ENCODE results near the gene UTF1.
A peak's percentile ranks its signal among the peaks of the same experiment; 100 is the strongest.

Gene UTF1

GRCh38 chr10:133272301-133272963 lies 42.4 kb downstream of the UTF1 start:
- Histone ChIP-seq H2AFZ (ENCODE audit: insufficient read depth, low read length, poor library complexity) (no peak overlapping the region), H3K79me1 (ENCODE audit: low read length) (peaks cover 14% of the 10 kb centered on the region), H2AK5ac (ENCODE audit: low read length) (no peak overlapping the region), H3K9me3 (ENCODE audit: insufficient read depth, low read depth, low read length) (no peaks in the 10 kb centered on the region), H3K23ac (ENCODE audit: low read length) (no peak overlapping the region), H3K18ac (ENCODE audit: low read length) (no peak overlapping the region), H2BK5ac (ENCODE audit: low read depth, low read length, poor library complexity) (no peak overlapping the region), H2BK12ac (ENCODE audit: low read length) (no peak overlapping the region), H3K14ac (ENCODE audit: low read length) (no peak overlapping the region), H4K12ac (ENCODE audit: low read depth, low read length) (no peak overlapping the region), H4K8ac (ENCODE audit: low read depth, low read length) (no peak overlapping the region), H3K27me3 (ENCODE audit: insufficient read depth, low read length) (no peaks in the 10 kb centered on the region), H2BK120ac (ENCODE audit: insufficient read depth, low read length, poor library complexity) (no peak overlapping the region), H3K4me2 (ENCODE audit: low read length) (no peak overlapping the region), H3K4me3 (ENCODE audit: low read depth, low read length) (no peak overlapping the region), H4K91ac (ENCODE audit: low read depth, low read length) (no peak overlapping the region), H3K79me2 (ENCODE audit: control insufficient read depth, insufficient read depth, low read length, poor library complexity) (peaks cover 3% of the 10 kb centered on the region), H3K4me1 (ENCODE audit: control insufficient read depth in 1 of 2, insufficient read depth in 2 of 2, low read length in 2 of 2) (peaks cover 16 to 18% of the 10 kb centered on the region in 2 experiments), H3K36me3 (ENCODE audit: control insufficient read depth in 1 of 2, insufficient read depth in 2 of 2, low read length in 2 of 2) (peaks cover 10 to 14% of the 10 kb centered on the region in 2 experiments), H3K4ac (ENCODE audit: low read depth, low read length) (no peak overlapping the region), H3K9ac (ENCODE audit: low read length) (no peak overlapping the region), H3K27ac (ENCODE audit: low read depth, low read length) (no peak overlapping the region)
- DNase-seq, result no peak
- no CpG with 5 or more reads among the region's 29 CpGs for WGBS (ENCODE audit: extremely low coverage, insufficient coverage, insufficient read length)

- no peak overlapping the region for H4K12ac ChIP-seq (ENCODE audit: low read depth, low read length)
- H4K91ac ChIP-seq (ENCODE audit: low read depth, low read length), result no peak overlapping the region
- no peak overlapping the region for H2BK5ac ChIP-seq (ENCODE audit: low read depth, low read length, poor library complexity)
- H3K27me3 ChIP-seq (ENCODE audit: insufficient read depth, low read length), result no peaks in the 10 kb centered on the region
- no CpG with 5 or more reads among the region's 25 CpGs for WGBS (ENCODE audit: extremely low coverage, insufficient coverage, insufficient read length)
- H3K27ac ChIP-seq (ENCODE audit: low read depth, low read length), result no peak overlapping the region
- no peaks in the 10 kb centered on the region for H3K9me3 ChIP-seq (ENCODE audit: insufficient read depth, low read depth, low read length)
- H3K4me2 ChIP-seq (ENCODE audit: low read length), result no peak overlapping the region
- no peak overlapping the region for H2AFZ ChIP-seq (ENCODE audit: insufficient read depth, low read length, poor library complexity)
- H3K4me1 ChIP-seq (ENCODE audit: control insufficient read depth in 1 of 2, insufficient read depth in 2 of 2, low read length in 2 of 2), result peaks cover 22 to 24% of the 10 kb centered on the region in 2 experiments
- no peak for DNase-seq
- H2BK12ac ChIP-seq (ENCODE audit: low read length), result no peak overlapping the region
- H3K79me2 ChIP-seq (ENCODE audit: control insufficient read depth, insufficient read depth, low read length, poor library complexity), result peaks cover 3% of the 10 kb centered on the region
- H3K4me3 ChIP-seq (ENCODE audit: low read depth, low read length), result no peak overlapping the region
- H2AK5ac ChIP-seq (ENCODE audit: low read length), result no peak overlapping the region
- no peak overlapping the region for H3K18ac ChIP-seq (ENCODE audit: low read length)
- H2BK120ac ChIP-seq (ENCODE audit: insufficient read depth, low read length, poor library complexity), result no peak overlapping the region
- H3K14ac ChIP-seq (ENCODE audit: low read length), result no peak overlapping the region
- H3K9ac ChIP-seq (ENCODE audit: low read length), result no peak overlapping the region
- H3K4ac ChIP-seq (ENCODE audit: low read depth, low read length), result no peak overlapping the region
- H4K8ac ChIP-seq (ENCODE audit: low read depth, low read length), result no peak overlapping the region
- peaks cover 18% of the 10 kb centered on the region for H3K79me1 ChIP-seq (ENCODE audit: low read length)
- H3K23ac ChIP-seq (ENCODE audit: low read length), result no peak overlapping the region
- H3K36me3 ChIP-seq (ENCODE audit: control insufficient read depth in 1 of 2, insufficient read depth in 2 of 2, low read length in 2 of 2), result peaks cover 10 to 14% of the 10 kb centered on the region in 2 experiments
These were observed 43.0 kb downstream of the UTF1 start for GRCh38 chr10:133272964-133273420.

- no peak overlapping the region for H2BK120ac ChIP-seq (ENCODE audit: insufficient read depth, low read length, poor library complexity)
- no peak overlapping the region for H3K23ac ChIP-seq (ENCODE audit: low read length)
- H3K4me1 ChIP-seq (ENCODE audit: control insufficient read depth in 1 of 2, insufficient read depth in 2 of 2, low read length in 2 of 2), result peaks cover 25 to 28% of the 10 kb centered on the region in 2 experiments
- no peaks in the 10 kb centered on the region for H3K9me3 ChIP-seq (ENCODE audit: insufficient read depth, low read depth, low read length)
- peaks cover 3% of the 10 kb centered on the region for H3K79me2 ChIP-seq (ENCODE audit: control insufficient read depth, insufficient read depth, low read length, poor library complexity)
- H3K79me1 ChIP-seq (ENCODE audit: low read length), result peaks cover 21% of the 10 kb centered on the region
- H2AK5ac ChIP-seq (ENCODE audit: low read length), result no peak overlapping the region
- no CpG with 5 or more reads among the region's 28 CpGs for WGBS (ENCODE audit: extremely low coverage, insufficient coverage, insufficient read length)
- no peak overlapping the region for H4K8ac ChIP-seq (ENCODE audit: low read depth, low read length)
- no peak overlapping the region for H4K12ac ChIP-seq (ENCODE audit: low read depth, low read length)
- peaks cover 10 to 14% of the 10 kb centered on the region in 2 experiments for H3K36me3 ChIP-seq (ENCODE audit: control insufficient read depth in 1 of 2, insufficient read depth in 2 of 2, low read length in 2 of 2)
- DNase-seq, result no peak
- H3K4ac ChIP-seq (ENCODE audit: low read depth, low read length), result no peak overlapping the region
- H3K27ac ChIP-seq (ENCODE audit: low read depth, low read length), result no peak overlapping the region
- H4K91ac ChIP-seq (ENCODE audit: low read depth, low read length), result no peak overlapping the region
- no peak overlapping the region for H3K14ac ChIP-seq (ENCODE audit: low read length)
- H3K9ac ChIP-seq (ENCODE audit: low read length), result no peak overlapping the region
- no peak overlapping the region for H3K4me2 ChIP-seq (ENCODE audit: low read length)
- no peak overlapping the region for H3K4me3 ChIP-seq (ENCODE audit: low read depth, low read length)
- H3K27me3 ChIP-seq (ENCODE audit: insufficient read depth, low read length), result no peaks in the 10 kb centered on the region
- no peak overlapping the region for H3K18ac ChIP-seq (ENCODE audit: low read length)
- no peak overlapping the region for H2BK5ac ChIP-seq (ENCODE audit: low read depth, low read length, poor library complexity)
- no peak overlapping the region for H2BK12ac ChIP-seq (ENCODE audit: low read length)
- H2AFZ ChIP-seq (ENCODE audit: insufficient read depth, low read length, poor library complexity), result no peak overlapping the region
These were observed 43.6 kb downstream of the UTF1 start for GRCh38 chr10:133273534-133274143.

GRCh38 chr10:133274751-133275683 lies 45.0 kb downstream of the UTF1 start:
- Histone ChIP-seq H4K12ac (ENCODE audit: low read depth, low read length) (no peak overlapping the region), H3K9ac (ENCODE audit: low read length) (no peak overlapping the region), H2AK5ac (ENCODE audit: low read length) (no peak overlapping the region), H2BK12ac (ENCODE audit: low read length) (no peak overlapping the region), H3K23ac (ENCODE audit: low read length) (no peak overlapping the region), H3K4me3 (ENCODE audit: low read depth, low read length) (no peak overlapping the region), H3K27ac (ENCODE audit: low read depth, low read length) (no peak overlapping the region), H4K91ac (ENCODE audit: low read depth, low read length) (peak overlapping the region; percentile 72), H3K79me2 (ENCODE audit: control insufficient read depth, insufficient read depth, low read length, poor library complexity) (peaks cover 3% of the 10 kb centered on the region), H4K8ac (ENCODE audit: low read depth, low read length) (no peak overlapping the region), H3K9me3 (ENCODE audit: insufficient read depth, low read depth, low read length) (no peaks in the 10 kb centered on the region), H3K4ac (ENCODE audit: low read depth, low read length) (no peak overlapping the region), H3K4me1 (ENCODE audit: control insufficient read depth in 1 of 2, insufficient read depth in 2 of 2, low read length in 2 of 2) (peaks cover 35 to 41% of the 10 kb centered on the region in 2 experiments), H2AFZ (ENCODE audit: insufficient read depth, low read length, poor library complexity) (no peak overlapping the region), H3K14ac (ENCODE audit: low read length) (no peak overlapping the region), H2BK120ac (ENCODE audit: insufficient read depth, low read length, poor library complexity) (peak overlapping the region; percentile 16), H3K27me3 (ENCODE audit: insufficient read depth, low read length) (no peaks in the 10 kb centered on the region), H3K36me3 (ENCODE audit: control insufficient read depth in 1 of 2, insufficient read depth in 2 of 2, low read length in 2 of 2) (peaks cover 14 to 17% of the 10 kb centered on the region in 2 experiments), H3K79me1 (ENCODE audit: low read length) (peaks cover 21% of the 10 kb centered on the region), H3K18ac (ENCODE audit: low read length) (no peak overlapping the region), H2BK5ac (ENCODE audit: low read depth, low read length, poor library complexity) (peak overlapping the region; percentile 27), H3K4me2 (ENCODE audit: low read length) (no peak overlapping the region)
- no CpG with 5 or more reads among the region's 26 CpGs for WGBS (ENCODE audit: extremely low coverage, insufficient coverage, insufficient read length)
- DNase-seq, result peak; percentile 85 to 88
